Measurements from ENCODE around the gene PTTG2.

GRCh38 chr4:38003102-38003501, 42.9 kb downstream of the PTTG2 start:
- TF ChIP-seq CTCF (IDR thresholded peaks at IDR 0.05) (no peak), POLR2A (IDR thresholded peaks at IDR 0.05) (no peak)
